Right lobe of liver (tissue), 6 donors: Measurements from ENCODE around the gene ENTPD1. TPM values are rescaled to one million over a fixed set of nuclear protein-coding genes. Genes with fewer than 3 reads are reported as not detected.

Experiments used
- ATAC-seq, 4 donors: fragments of 200-7000 bp; cut with Tn5 transposase; one replicate each; pipeline ENCODE4 v1.9.1; 2020; ENCODE audit warnings: mild to moderate bottlenecking in 4 of 4, moderate library complexity in 4 of 4
- DNase-seq, 3 donors: peaks; one replicate each; pipeline ENCODE4 v3.0.0-alpha.2; 2020
- H3K27ac ChIP-seq, 3 donors: fragments of 200-600 bp; one replicate each; pipeline ENCODE4 v1.8.0; 2022
- H3K27me3 ChIP-seq, 2 donors: fragments of 200-600 bp; one replicate each; pipeline ENCODE4 v1.8.0; 2022
- H3K36me3 ChIP-seq, 4 donors: fragments of 200-600 bp; sonication (generic) in 1 of 4; one replicate each; pipeline versions ENCODE4 v1.5.1 to v1.8.0; 2017 to 2022; ENCODE audit warnings: control low read depth in 1 of 4
- H3K4me1 ChIP-seq, 4 donors: fragments of 200-600 bp; sonication (generic) in 1 of 4; one replicate each; pipeline versions ENCODE4 v1.5.1 to v1.8.0; 2017 to 2022; ENCODE audit warnings: control low read depth in 1 of 4
- H3K4me3 ChIP-seq, 3 donors: fragments of 200-600 bp; one replicate each; pipeline ENCODE4 v1.8.0; 2022
- H3K9me3 ChIP-seq, 4 donors: fragments of 200-600 bp; sonication (generic) in 1 of 4; one replicate each; pipeline versions ENCODE4 v1.5.1 to v1.8.0; 2017 to 2022; ENCODE audit warnings: control low read depth in 1 of 4
- POLR2A ChIP-seq: fragments of 450-650 bp; IDR thresholded peaks from one replicate; pipeline ENCODE4 v1.6.1; 2017; ENCODE audit warnings: antibody characterized with exemption, mild to moderate bottlenecking
- WGBS: methylation state at CpG from one replicate; pipeline ENCODE4 v1.1.6; 2018; ENCODE audit warnings: low coverage, low lambda C conversion rate; ENCODE audit not compliant: insufficient coverage; ENCODE audit errors: missing lambda C conversion rate; 5-methylcytosine and 5-hydroxymethylcytosine counted together
- intact Hi-C, 2 donors: fragments of 100-400 bp; cut with DNase I; formaldehyde crosslinking; loops; one replicate each; pipeline versions ENCODE4 v1.11.2 to v1.14.1; 2022
- total RNA-seq, 6 experiments: library from RNA; depleted of rRNA in 2 of 6; stranded (reverse); fragments of >200 nt in 2 of 6; fragmentation: NEBNext Ultra II Directional in 3 of 6; extraction: Animal tissue kit (Norgen Biotek cat#: 25700) in 3 of 6; gene quantifications; one replicate each; pipeline versions ENCODE4 v1.1.0 to v1.2.4, GENCODE V29; 2016 to 2023
- TF ChIP-seq, protein P1 (sequence below), 4 donors: fragments of 200-600 bp in 3 of 4; fragments of 450-650 bp in 1 of 4; IDR thresholded peaks; one replicate each; pipeline versions ENCODE4 v1.5.1 to v1.8.0; 2016 to 2022; ENCODE audit warnings: antibody characterized with exemption in 4 of 4, mild to moderate bottlenecking in 2 of 4
- donor health status: DM: no; HTN: yes; CAD: no.
- donor health status: DM: no; HTN: no; CAD: no.
- donor health status: DM: no; HTN: no; CAD: no.
- donor health status: DM: no; HTN: yes; CAD: no.
- donor health status: DM: no; HTN: yes; CAD: no.

ENTPD1 gene
- total RNA-seq, 6 experiments from 2014 or later = 1.8 to 4.7 (median 3.6) TPM

DNA sequence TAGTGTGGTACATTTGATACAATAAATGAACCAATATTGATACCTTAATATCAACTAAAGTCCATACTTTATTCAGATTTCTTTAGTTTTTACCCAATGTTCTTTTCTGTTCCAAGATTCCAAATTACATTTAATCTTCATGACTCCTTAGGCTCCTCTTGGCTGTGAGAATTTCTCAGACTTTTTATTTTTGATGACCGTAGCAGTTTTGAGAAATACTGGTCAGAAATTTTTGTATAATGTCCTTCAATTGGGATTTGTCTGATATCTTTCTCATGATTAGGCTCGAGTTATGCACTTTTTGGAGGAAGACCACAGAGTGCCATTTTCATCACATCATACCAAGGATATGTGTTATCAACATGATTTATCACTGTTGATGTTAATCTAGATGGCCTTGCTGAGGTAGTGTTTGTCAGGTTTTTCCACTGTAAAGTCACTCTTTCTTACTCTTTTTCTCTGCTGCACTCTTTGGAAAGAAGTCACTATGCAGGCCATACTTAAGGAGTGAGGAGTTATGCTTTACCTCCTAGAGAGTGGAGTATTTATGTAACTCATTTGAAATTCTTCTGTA, 12.9 kb upstream of the ENTPD1 start:
- Histone ChIP-seq H3K27me3 (no peaks in the 10 kb centered on the region), H3K9me3 (no peaks in the 10 kb centered on the region), H3K27ac (no peak overlapping the region), H3K36me3 (no peaks in the 10 kb centered on the region), H3K4me3 (no peak overlapping the region), H3K4me1 (no peaks in the 10 kb centered on the region)
- ATAC-seq (no peak), DNase-seq (no peak)
- TF ChIP-seq POLR2A = no peak
- TF ChIP-seq, protein P1, sequence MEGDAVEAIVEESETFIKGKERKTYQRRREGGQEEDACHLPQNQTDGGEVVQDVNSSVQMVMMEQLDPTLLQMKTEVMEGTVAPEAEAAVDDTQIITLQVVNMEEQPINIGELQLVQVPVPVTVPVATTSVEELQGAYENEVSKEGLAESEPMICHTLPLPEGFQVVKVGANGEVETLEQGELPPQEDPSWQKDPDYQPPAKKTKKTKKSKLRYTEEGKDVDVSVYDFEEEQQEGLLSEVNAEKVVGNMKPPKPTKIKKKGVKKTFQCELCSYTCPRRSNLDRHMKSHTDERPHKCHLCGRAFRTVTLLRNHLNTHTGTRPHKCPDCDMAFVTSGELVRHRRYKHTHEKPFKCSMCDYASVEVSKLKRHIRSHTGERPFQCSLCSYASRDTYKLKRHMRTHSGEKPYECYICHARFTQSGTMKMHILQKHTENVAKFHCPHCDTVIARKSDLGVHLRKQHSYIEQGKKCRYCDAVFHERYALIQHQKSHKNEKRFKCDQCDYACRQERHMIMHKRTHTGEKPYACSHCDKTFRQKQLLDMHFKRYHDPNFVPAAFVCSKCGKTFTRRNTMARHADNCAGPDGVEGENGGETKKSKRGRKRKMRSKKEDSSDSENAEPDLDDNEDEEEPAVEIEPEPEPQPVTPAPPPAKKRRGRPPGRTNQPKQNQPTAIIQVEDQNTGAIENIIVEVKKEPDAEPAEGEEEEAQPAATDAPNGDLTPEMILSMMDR (IDR thresholded peaks at IDR 0.05) = no peak
- intact Hi-C loops = no loop called here
- 62% methylated on average over 2 of the region's 2 CpGs for WGBS

DNA sequence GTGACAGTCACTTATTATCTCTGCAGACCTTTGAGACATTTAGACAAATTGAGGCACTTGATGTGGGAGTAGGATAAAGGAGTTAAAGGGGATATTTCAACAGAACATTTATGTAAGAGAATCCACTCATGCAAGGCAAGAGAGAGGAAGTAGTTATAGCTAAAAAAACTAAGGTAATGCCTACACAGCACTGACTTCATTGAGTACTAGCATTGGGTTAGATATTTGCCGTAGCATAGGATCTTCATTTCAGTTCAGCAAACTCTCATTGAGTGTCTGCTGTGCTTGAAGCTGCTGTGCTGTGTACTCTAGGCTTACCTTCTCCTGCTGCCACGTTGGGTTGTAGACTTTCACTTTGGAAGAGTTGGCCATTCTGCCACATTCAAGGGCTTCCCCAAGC, 10.5 kb upstream of the ENTPD1 start:
- H3K4me1 ChIP-seq = no peaks in the 10 kb centered on the region
- TF ChIP-seq, protein P1 (IDR thresholded peaks at IDR 0.05) = no peak
- no peak for TF ChIP-seq POLR2A
- 52% methylated on average over 2 of the region's 2 CpGs for WGBS
- no peaks in the 10 kb centered on the region for H3K27me3 ChIP-seq
- ATAC-seq (no peak), DNase-seq (no peak)
- no peak overlapping the region for H3K4me3 ChIP-seq
- no peaks in the 10 kb centered on the region for H3K9me3 ChIP-seq
- no peak overlapping the region for H3K27ac ChIP-seq
- intact Hi-C loops = no loop called here
- H3K36me3 ChIP-seq = no peaks in the 10 kb centered on the region

DNA sequence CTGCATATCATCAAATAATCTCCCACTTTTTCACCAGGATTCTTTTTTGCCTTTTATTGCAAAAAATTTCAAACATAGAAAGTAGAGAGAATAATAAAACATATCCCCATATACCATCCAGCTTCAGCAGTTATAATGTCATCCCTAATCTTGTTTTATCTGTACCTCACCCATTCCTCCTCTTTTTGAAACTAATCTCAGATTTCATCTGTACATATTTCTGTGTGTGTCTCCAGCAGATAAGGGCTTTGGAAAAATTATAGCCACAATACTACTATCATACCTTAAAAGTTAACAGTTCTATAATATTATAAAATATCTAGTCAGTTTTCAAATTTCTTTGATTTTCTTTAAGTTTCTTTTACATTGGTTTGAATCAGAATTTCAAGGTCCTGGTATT, 7.6 kb upstream of the ENTPD1 start:
- intact Hi-C loops = no loop called here
- Histone ChIP-seq H3K27ac (no peak overlapping the region), H3K4me3 (no peak overlapping the region), H3K36me3 (no peaks in the 10 kb centered on the region), H3K9me3 (no peaks in the 10 kb centered on the region), H3K4me1 (no peaks in the 10 kb centered on the region), H3K27me3 (no peaks in the 10 kb centered on the region)
- DNase-seq (no peak), ATAC-seq (no peak)
- TF ChIP-seq, protein P1 (IDR thresholded peaks at IDR 0.05) = no peak
- no peak for TF ChIP-seq POLR2A

- ATAC-seq = peak; percentile 34 to 57 (median 40)
- TF ChIP-seq, protein P1 (IDR thresholded peaks at IDR 0.05) = no peak
- peak; percentile 10 for TF ChIP-seq POLR2A
Observed at GRCh38 chr10:95755511-95756004, 405 bp upstream of the ENTPD1 start.

More at GRCh38 chr10:95755511-95756004, 405 bp upstream of the ENTPD1 start:
- intact Hi-C loops = no loop called here
- 22% methylated on average over 8 of the region's 8 CpGs for WGBS
- Histone ChIP-seq H3K27ac (peak overlapping the region in 2 of 3 donors; percentile 47), H3K27me3 (no peaks in the 10 kb centered on the region), H3K9me3 (no peaks in the 10 kb centered on the region), H3K4me3 (peak overlapping the region in 2 of 3 donors; percentile 6 to 31), H3K36me3 (no peaks in the 10 kb centered on the region), H3K4me1 (no peaks in the 10 kb centered on the region)
- DNase-seq = peak in 2 of 3 donors; percentile 53 to 58
